ENCODE data around the gene EGFL7.

The EGFL7 gene

GRCh38 chr9:136645903-136646754, 16.6 kb upstream of the EGFL7 start:
- H3K4me3 ChIP-seq (ENCODE audit: control insufficient read depth, low read depth, low read length): no peak overlapping the region
- no peak for DNase-seq (ENCODE audit: low read depth)
- TF ChIP-seq CTCF (IDR thresholded peaks at IDR 0.05; ENCODE audit: control insufficient read depth, insufficient read depth, low read depth, low read length, missing control alignments): no peak

- TF ChIP-seq CTCF (IDR thresholded peaks at IDR 0.05; ENCODE audit: control insufficient read depth, insufficient read depth, low read depth, low read length, missing control alignments): no peak
- H3K4me3 ChIP-seq (ENCODE audit: control insufficient read depth, low read depth, low read length): no peak overlapping the region
These were observed 15.6 kb upstream of the EGFL7 start for GRCh38 chr9:136646827-136647711.

GRCh38 chr9:136648751-136649150, 14.0 kb upstream of the EGFL7 start:
- TF ChIP-seq CTCF (IDR thresholded peaks at IDR 0.05; ENCODE audit: control insufficient read depth, insufficient read depth, low read depth, low read length, missing control alignments): no peak
- DNase-seq (ENCODE audit: low read depth): no peak
- H3K4me3 ChIP-seq (ENCODE audit: control insufficient read depth, low read depth, low read length): no peak overlapping the region

More at GRCh38 chr9:136646827-136647711, 15.6 kb upstream of the EGFL7 start:
- DNase-seq (ENCODE audit: low read depth): no peak

- no peak overlapping the region for H3K4me3 ChIP-seq (ENCODE audit: control insufficient read depth, low read depth, low read length)
- no peak for TF ChIP-seq CTCF (IDR thresholded peaks at IDR 0.05; ENCODE audit: control insufficient read depth, insufficient read depth, low read depth, low read length, missing control alignments)
- DNase-seq (ENCODE audit: low read depth): no peak
These were observed 12.7 kb upstream of the EGFL7 start for GRCh38 chr9:136650021-136650420.

GRCh38 chr9:136650648-136651047, 12.1 kb upstream of the EGFL7 start:
- H3K4me3 ChIP-seq (ENCODE audit: control insufficient read depth, low read depth, low read length): no peak overlapping the region
- no peak for TF ChIP-seq CTCF (IDR thresholded peaks at IDR 0.05; ENCODE audit: control insufficient read depth, insufficient read depth, low read depth, low read length, missing control alignments)
- no peak for DNase-seq (ENCODE audit: low read depth)

GRCh38 chr9:136651860-136652259, 10.9 kb upstream of the EGFL7 start:
- TF ChIP-seq CTCF (IDR thresholded peaks at IDR 0.05; ENCODE audit: control insufficient read depth, insufficient read depth, low read depth, low read length, missing control alignments): no peak
- no peak for DNase-seq (ENCODE audit: low read depth)
- H3K4me3 ChIP-seq (ENCODE audit: control insufficient read depth, low read depth, low read length): no peak overlapping the region

All from AG09309 (cell line).